ENCODE measurements around the gene SSC5D. TPM values are rescaled to one million over a fixed set of nuclear protein-coding genes. Genes with fewer than 3 reads are reported as not detected.

SSC5D gene
- total and polyA plus RNA-seq, 2 of the 4 experiments (the other 2 are of a cell fraction) = 1.4 to 19.1 TPM

GRCh38 chr19:55479045-55479444 is 9.2 kb upstream of the SSC5D start:
- Histone ChIP-seq H3K27ac (ENCODE audit: insufficient read depth, low read length) (no peak overlapping the region), H3K9me1 (ENCODE audit: insufficient read depth, low read length) (peaks cover 18% of the 10 kb centered on the region), H2BK120ac (ENCODE audit: low read depth, low read length) (no peak overlapping the region), H3K4me1 (ENCODE audit: control insufficient read depth, insufficient read depth, low read length) (peaks cover 9% of the 10 kb centered on the region), H3K27me3 (ENCODE audit: control insufficient read depth, insufficient read depth, low read length) (no peaks in the 10 kb centered on the region), H3K9ac (ENCODE audit: low read depth, low read length) (no peak overlapping the region), H4K91ac (ENCODE audit: insufficient read depth, low read depth, low read length) (no peak overlapping the region), H3K36me3 (ENCODE audit: control insufficient read depth, insufficient read depth, low read length) (peaks cover 12% of the 10 kb centered on the region; the same call in 1 of the 2 replicates), H2AK9ac (replicated peaks; ENCODE audit: low read depth, low read length, poor library complexity) (no peak overlapping the region), H2AFZ (replicated peaks; ENCODE audit: low read length, poor library complexity) (no peak overlapping the region), H3K56ac (ENCODE audit: extremely low read depth, insufficient read depth, low read length) (no peak overlapping the region), H3K18ac (ENCODE audit: low read depth, low read length) (no peak overlapping the region), H3K4me3 (ENCODE audit: insufficient read depth, low read depth, low read length) (no peak overlapping the region), H2BK5ac (ENCODE audit: low read depth, low read length, poor library complexity, severe bottlenecking) (no peak overlapping the region), H2BK20ac (ENCODE audit: low read depth, low read length) (no peak overlapping the region), H3K23ac (ENCODE audit: low read depth, low read length) (no peak overlapping the region), H2BK15ac (ENCODE audit: low read depth, low read length) (no peak overlapping the region), H3K4me2 (ENCODE audit: low read depth, low read length) (no peak overlapping the region), H3K9me3 (ENCODE audit: control insufficient read depth, insufficient read depth, low read length) (no peaks in the 10 kb centered on the region), H4K5ac (ENCODE audit: low read depth, low read length) (no peak overlapping the region), H3K79me1 (ENCODE audit: low read depth in 1 of 2, low read length in 2 of 2) (peaks cover 14 to 42% of the 10 kb centered on the region in 2 experiments), H2AK5ac (ENCODE audit: low read depth, low read length) (no peak overlapping the region), H3K14ac (replicated peaks; ENCODE audit: low read depth, low read length) (no peak overlapping the region), H3K4ac (ENCODE audit: low read depth, low read length) (no peak overlapping the region), H4K20me1 (ENCODE audit: insufficient read depth, low read length) (no peaks in the 10 kb centered on the region; the same call in 1 of the 2 replicates), H4K8ac (ENCODE audit: low read depth in 2 of 2, low read length in 2 of 2) (no peak overlapping the region)
- dilution Hi-C loops (cut with HindIII; ENCODE audit: low sequenced_read_pairs, unreplicated experiment) = no loop called here
- TF ChIP-seq MXI1 (IDR thresholded peaks at IDR 0.05; ENCODE audit: borderline replicate concordance, low read depth, low read length) = no peak
- TF ChIP-seq CTCF (conservative IDR thresholded peaks at IDR 0.05; ENCODE audit: low read depth, low read length) = no peak
- DNase-seq = no peak
- in situ Hi-C loops (cut with MboI; ENCODE audit: low sequenced_read_pairs) = loop anchor here (25.0 kb wide), 1 partner anchor 1017 kb away; the partner anchor contains the start of genes CDC42EP5 and LENG9
- intact Hi-C loops (cut with micrococcal nuclease) = no loop called here
- WGBS, 2 experiments (ENCODE audit: extremely low coverage in 2 of 2, insufficient read length in 1 of 2) = 77% methylated on average over 11 of the region's 17 CpGs; no CpG with 5 or more reads in 1 of the 2 experiments
- POLR2A ChIA-PET (ENCODE audit: unreplicated experiment) = no interaction called here
- CTCF ChIA-PET = no interaction called here
- BruUV-seq (replicated peaks) = no TSS peak
- ATAC-seq (ENCODE audit: low read depth) = no peak

All from IMR-90 (cell line).